LNCAP (cell line): ENCODE results near the gene ZC3H12C.

Source experiments
- CTCF ChIP-seq: fragments of 450-650 bp; IDR thresholded peaks from 2 replicates; pipeline ENCODE4 v1.5.1; 2017; ENCODE audit warnings: mild to moderate bottlenecking

Gene ZC3H12C

GRCh38 chr11:110088535-110089344 is 4.5 kb upstream of the ZC3H12C start:
- TF ChIP-seq CTCF = no peak

- TF ChIP-seq CTCF = no peak
Measured at GRCh38 chr11:110089617-110090282, 3.4 kb upstream of the ZC3H12C start.

- no peak for TF ChIP-seq CTCF
Measured at GRCh38 chr11:110090466-110091026, 2.6 kb upstream of the ZC3H12C start.

GRCh38 chr11:110092111-110092514 is 1.1 kb upstream of the ZC3H12C start:
- TF ChIP-seq CTCF = no peak

GRCh38 chr11:110093407-110094297 is 460 bp downstream of the ZC3H12C start:
- TF ChIP-seq CTCF = no peak

- no peak for TF ChIP-seq CTCF
Measured at GRCh38 chr11:110094298-110095285, 1.4 kb downstream of the ZC3H12C start.
